Sigmoid colon (tissue), 4 donors: ENCODE results near the gene CHTF18.

Experiments used
- CTCF ChIP-seq, 4 experiments: fragments of 450-650 bp in 3 of 4; fragments of 200-600 bp in 1 of 4; IDR thresholded peaks; one replicate each; pipeline ENCODE4 v1.5.1; 2016 to 2019; ENCODE audit warnings: antibody characterized with exemption in 4 of 4, mild to moderate bottlenecking in 3 of 4, moderate library complexity in 2 of 4
- EP300 ChIP-seq, 4 donors: sonication (generic); formaldehyde crosslinking; IDR thresholded peaks; one replicate each; pipeline ENCODE4 v1.6.1; 2017; ENCODE audit warnings: antibody characterized with exemption in 4 of 4
- POLR2A ChIP-seq, 2 donors: fragments of 450-650 bp; IDR thresholded peaks; one replicate each; pipeline ENCODE4 v1.6.1; 2016; ENCODE audit warnings: antibody characterized with exemption in 2 of 2, mild to moderate bottlenecking in 2 of 2, moderate library complexity in 2 of 2
- POLR2AphosphoS5 ChIP-seq, 4 donors: sonication (generic); formaldehyde crosslinking; IDR thresholded peaks; one replicate each; pipeline ENCODE4 v1.6.1; 2017; ENCODE audit warnings: antibody characterized with exemption in 4 of 4

GRCh38 chr16:798666-799065, 10.2 kb downstream of the CHTF18 start:
- TF ChIP-seq POLR2A (IDR thresholded peaks at IDR 0.05) (no peak), CTCF (IDR thresholded peaks at IDR 0.05) (no peak), POLR2AphosphoS5 (IDR thresholded peaks at IDR 0.05) (no peak), EP300 (IDR thresholded peaks at IDR 0.05) (no peak)
